Muscle layer of duodenum (tissue), 2 donors: ENCODE data around the gene ZBED4.
"Not testable (repeated sequence)": the region's sequence is repeated elsewhere in the genome, so short reads cannot be mapped to it uniquely, and the experiment has no call there.

Source experiments
- H3K27ac ChIP-seq: one replicate; pipeline ENCODE4 v1.7.0; 2013; ENCODE audit warnings: mild to moderate bottlenecking, low read length
- H3K27me3 ChIP-seq: one replicate; pipeline ENCODE4 v1.7.0; 2013; ENCODE audit warnings: low read depth, mild to moderate bottlenecking, control low read depth, low read length
- H3K36me3 ChIP-seq, 2 donors: one replicate each; pipeline ENCODE4 v1.7.0; 2013; ENCODE audit warnings: low read length in 2 of 2, control low read depth in 1 of 2, mild to moderate bottlenecking in 1 of 2; ENCODE audit not compliant: insufficient read depth in 2 of 2, control insufficient read depth in 1 of 2
- H3K4me1 ChIP-seq, 2 donors: one replicate each; pipeline ENCODE4 v1.7.0; 2013; ENCODE audit warnings: low read length in 2 of 2, mild to moderate bottlenecking in 2 of 2, control low read depth in 1 of 2, moderate library complexity in 1 of 2; ENCODE audit not compliant: insufficient read depth in 2 of 2, control insufficient read depth in 1 of 2
- H3K4me3 ChIP-seq, 2 donors: one replicate each; pipeline ENCODE4 v1.7.0; 2013; ENCODE audit warnings: low read length in 2 of 2, low read depth in 1 of 2, mild to moderate bottlenecking in 1 of 2
- H3K9me3 ChIP-seq, 2 donors: one replicate each; pipeline ENCODE4 v1.7.0; 2013; ENCODE audit warnings: low read length in 2 of 2, control low read depth in 1 of 2, mild to moderate bottlenecking in 1 of 2; ENCODE audit not compliant: control insufficient read depth in 1 of 2
- donor health status: healthy.

Gene ZBED4

DNA sequence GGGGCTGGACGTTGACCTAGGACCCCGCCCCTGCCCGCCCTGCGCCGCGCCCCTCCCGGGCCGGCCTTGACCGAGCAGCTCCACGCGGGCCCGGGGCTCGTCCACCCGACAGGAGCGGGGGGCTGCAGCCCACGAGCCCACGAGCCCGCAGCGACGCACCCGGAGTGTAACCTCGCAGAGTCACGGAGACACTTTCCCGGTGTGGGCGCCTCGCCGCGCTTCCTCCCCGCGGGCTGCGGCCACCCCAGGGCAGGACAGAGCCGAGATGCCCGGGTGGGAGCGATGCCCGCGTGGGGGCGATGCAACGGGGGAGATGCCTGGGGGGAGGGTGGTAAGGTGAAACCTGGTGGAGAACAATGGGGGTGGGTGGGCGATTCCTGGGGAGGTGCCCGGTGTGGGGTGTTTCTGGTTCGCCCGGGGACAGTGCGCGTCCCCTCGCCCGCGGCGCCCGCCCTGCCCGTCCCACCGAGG lies 4.9 kb upstream of the ZBED4 start:
- H3K4me3 ChIP-seq, result peak overlapping the region in 1 of 2 donors; percentile 73
- H3K9me3 ChIP-seq, result no peaks in the 10 kb centered on the region
- no peaks in the 10 kb centered on the region for H3K27me3 ChIP-seq
- H3K27ac ChIP-seq, result no peak overlapping the region
- peaks cover 0 to 22% of the 10 kb centered on the region in 2 donors for H3K4me1 ChIP-seq
- no peaks in the 10 kb centered on the region for H3K36me3 ChIP-seq

DNA sequence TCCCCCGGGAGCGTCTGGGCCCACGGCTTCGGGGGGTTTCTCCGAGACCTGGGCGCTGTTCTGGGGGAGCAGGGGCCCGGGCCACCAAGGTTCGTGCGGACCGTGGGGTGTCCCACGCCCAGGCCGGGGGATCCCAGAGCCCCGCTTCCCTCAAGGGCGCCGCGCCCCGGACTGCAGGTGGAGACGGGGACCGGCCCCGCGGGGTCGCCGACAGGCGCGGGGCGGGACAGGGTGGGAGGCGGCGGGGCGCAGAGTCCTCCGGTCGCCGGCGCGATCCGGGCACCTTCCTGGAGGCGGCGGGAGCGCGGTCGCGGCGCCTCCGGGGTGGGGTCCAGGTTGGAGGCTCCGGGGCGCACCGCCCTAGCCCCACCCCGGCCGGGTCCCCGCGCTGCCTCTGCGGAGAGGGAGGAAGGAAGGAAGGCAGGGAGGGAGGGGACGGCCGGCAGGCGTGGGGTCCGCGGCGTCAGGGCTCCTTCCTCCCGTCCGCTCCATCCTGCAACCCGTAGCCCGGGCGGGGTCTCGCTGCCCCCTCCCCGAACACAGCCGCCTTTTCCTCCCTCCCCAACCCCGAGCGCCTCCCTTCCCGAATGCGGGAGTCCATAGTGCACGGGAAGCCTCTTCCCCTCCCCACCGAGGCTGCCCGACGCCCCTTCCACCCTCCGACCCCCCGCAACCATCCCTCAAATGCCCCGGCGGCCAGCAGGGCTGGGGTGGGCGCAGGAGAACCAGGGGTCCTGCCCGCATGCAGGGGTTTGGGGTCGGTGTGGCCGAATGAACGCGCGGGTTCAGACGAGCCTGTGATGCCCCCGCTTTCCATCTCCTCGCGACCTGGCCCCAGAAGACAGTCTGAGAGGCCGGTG lies 4.3 kb upstream of the ZBED4 start:
- peaks cover 0 to 22% of the 10 kb centered on the region in 2 donors for H3K4me1 ChIP-seq
- no peak overlapping the region for H3K27ac ChIP-seq
- peak overlapping the region in 1 of 2 donors; percentile 73 for H3K4me3 ChIP-seq
- H3K9me3 ChIP-seq, result no peaks in the 10 kb centered on the region
- H3K27me3 ChIP-seq, result no peaks in the 10 kb centered on the region
- no peaks in the 10 kb centered on the region for H3K36me3 ChIP-seq

DNA sequence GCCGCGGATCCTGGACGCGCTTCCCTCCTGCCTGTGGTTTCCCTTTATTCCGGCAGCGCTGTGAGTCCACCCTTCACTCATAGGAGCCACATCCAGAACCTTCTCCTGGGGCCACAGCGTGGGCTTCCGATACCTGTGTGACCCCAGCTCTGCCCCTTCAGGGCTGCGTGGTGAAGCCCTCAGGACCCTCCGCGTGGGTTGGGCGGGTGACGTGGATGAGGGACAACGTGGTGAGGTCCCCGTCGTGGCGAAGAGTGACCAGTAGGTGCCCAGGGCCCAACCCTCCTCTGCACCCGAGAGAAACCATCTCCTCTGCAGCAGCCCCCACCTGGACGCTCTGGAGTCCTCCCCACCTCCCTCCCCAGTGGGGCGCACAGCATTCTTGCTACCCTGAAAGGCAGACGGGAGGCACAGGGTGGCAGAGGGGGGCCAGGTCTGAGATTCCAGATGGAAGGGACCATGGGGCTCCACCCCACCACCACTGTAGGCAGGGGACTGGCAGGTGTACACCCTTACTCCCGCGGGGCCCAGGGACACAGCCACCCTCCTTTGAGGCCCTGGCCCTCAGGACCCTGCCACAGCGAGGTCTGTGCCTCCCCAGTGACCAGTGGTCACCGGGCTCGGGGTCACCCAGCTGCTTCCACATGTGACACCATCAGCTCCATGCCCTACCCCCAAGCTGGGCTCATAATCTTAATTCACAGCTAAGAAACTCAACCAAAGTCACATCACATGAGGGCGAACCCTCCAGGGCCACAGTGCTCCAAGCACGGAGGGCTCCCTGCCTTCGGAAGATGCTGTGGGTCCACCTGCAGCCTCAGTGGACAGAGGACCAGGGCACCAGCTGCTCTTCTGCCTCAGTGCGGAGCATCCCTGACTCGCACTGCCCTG lies 3.4 kb upstream of the ZBED4 start:
- no peaks in the 10 kb centered on the region for H3K9me3 ChIP-seq
- no peaks in the 10 kb centered on the region for H3K36me3 ChIP-seq
- peaks cover 7 to 30% of the 10 kb centered on the region in 2 donors for H3K4me1 ChIP-seq
- no peak overlapping the region for H3K27ac ChIP-seq
- no peak overlapping the region for H3K4me3 ChIP-seq
- no peaks in the 10 kb centered on the region for H3K27me3 ChIP-seq

DNA sequence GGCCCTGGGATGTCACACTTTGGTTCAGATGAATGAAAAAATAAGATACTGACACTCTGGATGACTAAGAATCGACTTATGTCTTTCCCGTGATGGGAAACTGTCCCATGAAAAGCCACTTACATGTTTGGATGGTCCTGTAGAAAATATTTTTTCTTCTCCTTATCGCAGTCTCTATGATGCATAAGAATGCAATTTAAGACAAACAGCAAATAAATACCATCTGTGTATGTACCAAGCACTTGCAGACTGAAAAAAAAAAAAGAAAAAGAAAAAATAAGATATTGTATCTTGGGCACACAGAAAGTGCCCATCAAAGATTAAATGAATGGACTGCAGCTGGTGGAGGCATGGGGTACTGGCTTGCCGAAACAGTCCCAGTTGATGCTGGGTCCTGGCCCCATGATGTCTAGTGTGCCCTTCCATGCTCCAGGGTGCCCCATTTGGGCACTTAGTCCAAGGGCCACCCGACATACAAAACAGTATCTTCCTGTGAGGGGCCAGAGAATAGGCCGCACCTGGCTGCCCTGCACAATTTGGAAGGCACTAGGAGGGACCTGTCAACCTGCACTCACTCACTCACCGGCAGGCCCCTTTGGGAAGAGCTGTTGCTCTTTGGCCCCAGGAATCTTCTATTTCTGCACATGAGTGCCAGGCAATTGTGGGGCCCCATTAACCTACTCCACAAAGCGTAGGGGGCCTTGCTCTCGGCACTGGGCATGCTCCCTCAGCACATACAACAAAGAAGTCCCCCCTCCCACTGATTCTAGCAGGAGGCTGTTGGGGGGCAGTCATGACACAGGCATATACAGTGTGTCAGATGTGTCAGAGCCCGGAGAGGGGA lies 2.5 kb upstream of the ZBED4 start:
- H3K4me1 ChIP-seq, result peaks cover 12 to 38% of the 10 kb centered on the region in 2 donors

DNA sequence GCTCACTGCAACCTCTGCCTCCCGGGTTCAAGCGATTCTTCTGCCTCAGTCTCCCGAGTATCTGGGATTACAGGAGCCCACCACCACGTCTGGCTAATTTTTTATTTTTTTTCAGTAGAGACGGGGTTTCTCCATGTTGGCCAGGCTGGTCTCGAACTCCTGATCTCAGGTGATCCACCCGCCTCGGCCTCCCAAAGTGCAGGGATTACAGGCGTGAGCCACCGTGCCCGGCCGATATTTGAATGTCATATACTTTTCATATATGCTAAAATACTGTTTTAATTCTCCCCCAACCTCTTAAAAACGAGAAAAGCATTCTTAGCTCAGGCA lies 1.1 kb upstream of the ZBED4 start:
- not testable (repeated sequence) for H3K36me3 ChIP-seq, H3K27me3 ChIP-seq, H3K9me3 ChIP-seq
- Histone ChIP-seq H3K4me3 (peak overlapping the region; percentile 46 to 75), H3K27ac (peak overlapping the region; percentile 77), H3K4me1 (peaks cover 12 to 38% of the 10 kb centered on the region in 2 donors)

More for the DNA sequence above, 2.5 kb upstream of the ZBED4 start:
- Histone ChIP-seq H3K36me3 (no peaks in the 10 kb centered on the region), H3K27ac (no peak overlapping the region), H3K27me3 (no peaks in the 10 kb centered on the region), H3K4me3 (no peak overlapping the region), H3K9me3 (no peaks in the 10 kb centered on the region)

DNA sequence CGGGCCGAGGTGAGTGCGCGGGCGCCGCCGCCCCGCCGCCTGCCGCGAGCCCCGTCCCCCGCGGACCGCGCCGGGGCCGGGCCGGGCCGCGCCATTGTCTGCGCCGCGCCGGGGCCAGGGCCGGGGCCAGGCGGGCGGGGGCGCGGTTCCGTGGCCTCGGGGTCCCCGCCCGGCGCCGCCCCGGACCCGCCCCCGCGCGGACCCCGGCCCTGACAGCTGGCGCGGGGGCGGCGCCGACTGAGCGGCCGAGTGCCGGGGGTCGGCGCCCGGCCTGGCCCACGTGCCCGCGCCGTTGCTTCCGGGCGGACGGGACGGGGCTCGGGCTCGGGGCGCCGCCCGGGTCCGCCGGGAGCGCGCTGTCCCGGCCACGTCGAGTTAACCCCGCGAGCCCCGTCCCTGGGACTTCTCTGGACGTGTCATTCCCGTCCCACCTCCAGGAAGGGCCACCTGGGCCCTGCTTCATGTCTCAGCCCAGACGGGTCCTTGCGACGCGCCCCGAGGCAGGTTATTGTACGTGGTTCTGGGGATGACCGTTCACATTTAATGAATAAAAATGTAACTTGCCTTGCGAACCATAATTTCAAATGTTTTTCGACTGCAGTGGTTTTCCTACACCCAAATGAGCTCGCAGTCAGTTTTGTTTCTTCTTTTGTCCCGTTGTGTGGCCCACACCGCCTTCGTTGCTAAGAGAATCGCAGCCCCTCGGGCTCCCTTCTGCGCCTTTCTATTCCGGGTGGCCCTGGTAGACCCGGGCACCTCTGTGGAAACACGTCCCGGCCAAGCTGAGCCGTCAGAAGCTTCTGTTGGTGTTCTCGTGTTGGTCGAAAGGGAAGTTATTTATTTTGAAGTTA lies 562 bp downstream of the ZBED4 start:
- Histone ChIP-seq H3K4me3 (peak overlapping the region; percentile 75 to 83), H3K36me3 (no peaks in the 10 kb centered on the region), H3K9me3 (no peaks in the 10 kb centered on the region), H3K4me1 (peaks cover 12 to 23% of the 10 kb centered on the region in 2 donors), H3K27ac (peak overlapping the region; percentile 82), H3K27me3 (no peaks in the 10 kb centered on the region)

DNA sequence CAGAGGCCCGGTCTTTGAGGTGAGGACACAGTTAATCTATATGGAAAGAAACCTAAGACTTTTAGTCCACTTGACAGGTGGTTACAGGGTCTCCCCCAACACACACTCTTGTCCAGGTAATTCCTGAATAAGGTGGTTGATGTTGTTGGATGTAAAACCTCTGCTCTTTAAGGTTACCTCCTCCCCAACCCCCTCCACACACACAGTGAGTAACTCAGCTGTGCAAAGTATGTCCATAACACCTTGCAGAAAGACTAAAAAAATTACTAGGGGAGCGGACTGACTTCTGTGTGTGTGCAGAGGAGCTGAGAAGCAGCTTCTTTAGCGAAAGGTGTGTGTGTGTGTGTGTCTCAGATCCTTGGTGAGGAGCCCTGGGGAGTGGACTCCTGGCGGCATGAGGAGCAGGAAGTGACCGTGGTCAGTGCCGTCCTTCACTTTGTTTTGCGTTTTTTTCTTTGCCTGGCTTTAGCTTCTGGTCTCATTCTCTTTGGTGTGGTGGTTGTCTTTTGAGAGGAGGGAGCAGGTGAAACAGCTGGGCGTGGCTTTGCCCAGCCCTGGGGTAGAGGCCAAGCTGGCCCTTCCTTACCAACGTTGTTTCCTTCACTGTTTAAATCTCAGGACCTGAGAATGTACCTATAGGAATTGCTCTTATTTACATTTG lies 1.7 kb downstream of the ZBED4 start:
- no peaks in the 10 kb centered on the region for H3K36me3 ChIP-seq
- peaks cover 12 to 16% of the 10 kb centered on the region in 2 donors for H3K4me1 ChIP-seq
- H3K9me3 ChIP-seq, result no peaks in the 10 kb centered on the region
- H3K4me3 ChIP-seq, result peak overlapping the region; percentile 75 to 83
- no peak overlapping the region for H3K27ac ChIP-seq
- no peaks in the 10 kb centered on the region for H3K27me3 ChIP-seq

DNA sequence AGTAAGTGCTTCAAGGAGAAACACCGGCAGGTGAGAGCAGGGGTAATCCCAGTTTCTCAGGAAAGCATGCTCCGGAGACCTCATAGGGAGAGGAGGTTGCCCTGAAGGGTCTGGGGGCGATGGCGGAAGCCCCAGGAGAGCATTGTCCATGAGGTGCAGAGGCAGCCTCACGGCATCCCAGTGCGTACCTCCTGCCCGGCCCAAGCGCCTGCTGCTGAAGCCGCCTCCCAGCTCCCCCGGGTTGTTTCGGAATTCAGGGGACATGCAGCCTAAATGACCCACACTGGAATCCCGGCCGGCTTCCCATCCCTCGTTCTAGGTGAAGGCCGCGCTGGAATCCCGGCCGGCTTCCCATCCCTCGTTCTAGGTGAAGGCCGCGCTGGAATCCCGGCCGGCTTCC lies 2.7 kb downstream of the ZBED4 start:
- Histone ChIP-seq H3K27me3 (no peaks in the 10 kb centered on the region), H3K36me3 (no peaks in the 10 kb centered on the region), H3K27ac (no peak overlapping the region), H3K9me3 (no peaks in the 10 kb centered on the region), H3K4me1 (peaks cover 12 to 16% of the 10 kb centered on the region in 2 donors), H3K4me3 (no peak overlapping the region)

DNA sequence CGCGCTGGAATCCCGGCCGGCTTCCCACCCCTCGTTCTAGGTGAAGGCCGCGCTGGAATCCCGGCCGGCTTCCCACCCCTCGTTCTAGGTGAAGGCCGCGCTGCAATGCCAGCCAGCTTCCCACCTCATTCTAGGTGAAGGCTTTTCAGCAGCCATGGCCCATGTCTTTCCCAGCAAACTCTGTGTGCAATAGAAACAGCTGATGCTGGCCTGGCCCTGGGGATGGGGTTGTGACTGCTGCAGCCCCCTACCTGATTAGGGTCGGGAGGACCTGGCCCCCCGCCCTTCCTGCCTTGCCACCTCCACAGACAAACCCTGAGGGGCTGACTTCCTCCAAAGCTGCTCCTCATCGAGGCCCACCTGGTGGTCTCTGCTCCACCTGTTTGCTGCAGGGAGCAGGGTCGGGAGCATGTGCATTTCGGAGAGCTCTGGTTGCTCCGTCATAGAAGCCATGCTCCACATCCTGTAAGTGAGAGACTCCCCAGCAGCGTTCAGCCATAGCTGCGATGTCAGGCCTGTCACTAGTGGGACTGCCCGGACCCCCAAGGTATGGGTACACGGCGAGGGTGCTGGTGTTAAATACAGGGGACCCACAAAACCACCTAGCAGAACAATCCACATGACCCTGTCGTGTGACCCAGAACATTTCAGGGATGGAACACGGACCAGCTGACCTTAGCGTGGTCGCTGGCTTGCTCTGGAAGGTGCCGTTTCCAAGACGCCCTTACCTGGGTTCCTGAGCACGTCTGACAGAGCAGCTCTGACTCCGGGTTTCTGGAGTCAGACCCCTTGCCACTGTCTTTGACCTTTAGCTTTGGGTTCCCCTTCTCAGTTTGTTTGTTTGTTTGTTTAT lies 3.3 kb downstream of the ZBED4 start:
- no peaks in the 10 kb centered on the region for H3K9me3 ChIP-seq
- H3K4me3 ChIP-seq, result no peak overlapping the region
- H3K36me3 ChIP-seq, result no peaks in the 10 kb centered on the region
- H3K27ac ChIP-seq, result no peak overlapping the region
- H3K27me3 ChIP-seq, result no peaks in the 10 kb centered on the region
- H3K4me1 ChIP-seq, result peaks cover 12 to 16% of the 10 kb centered on the region in 2 donors
